SU-DHL-6 (cell line): ENCODE results near the gene AHRR.
A peak's percentile ranks its signal among the peaks of the same experiment; 100 is the strongest.

Experiments
- H2AFZ ChIP-seq: fragments of 200-600 bp; sonication (generic); 2 replicates; pipeline ENCODE4 v1.6.1; 2014; ENCODE audit warnings: low read depth, mild to moderate bottlenecking, moderate library complexity, mixed read lengths, antibody characterized with exemption, low read length; ENCODE audit not compliant: severe bottlenecking
- H3F3A ChIP-seq: fragments of 200-600 bp; shearing (Covaris generic); 2 replicates; pipeline ENCODE4 v1.6.0; 2016; ENCODE audit warnings: antibody characterized with exemption, mild to moderate bottlenecking; ENCODE audit not compliant: insufficient read depth
- H3K27ac ChIP-seq: fragments of 200-600 bp; sonication (generic); 2 replicates; pipeline ENCODE4 v1.5.1; 2016; ENCODE audit warnings: low read depth, mild to moderate bottlenecking, low read length, moderate library complexity, mixed read lengths
- H3K27me3 ChIP-seq: fragments of 200-600 bp; sonication (generic), shearing (Covaris generic); 2 replicates; pipeline ENCODE4 v1.6.0; 2014; ENCODE audit warnings: mild to moderate bottlenecking, low read length
- H3K36me3 ChIP-seq: fragments of 200-600 bp; sonication (generic); 2 replicates; pipeline ENCODE4 v1.6.1; 2014; ENCODE audit warnings: mild to moderate bottlenecking, low read length, mixed read lengths
- H3K4me2 ChIP-seq: fragments of 300-600, 200-600 bp; shearing (Covaris generic), sonication (generic); 2 replicates; pipeline ENCODE4 v1.6.0; 2014; ENCODE audit warnings: low read length, low read depth, mild to moderate bottlenecking; ENCODE audit not compliant: poor library complexity, severe bottlenecking
- H3K4me3 ChIP-seq: fragments of 200-600 bp; sonication (generic); 2 replicates; pipeline ENCODE4 v1.5.1; 2014; ENCODE audit warnings: antibody characterized with exemption, low read length, mild to moderate bottlenecking, mixed read lengths; ENCODE audit not compliant: insufficient read depth, poor library complexity, severe bottlenecking
- H3K79me2 ChIP-seq: fragments of 200-600 bp; sonication (generic); 2 replicates; pipeline ENCODE4 v1.6.1; 2014; ENCODE audit warnings: mild to moderate bottlenecking, low read length, moderate library complexity; ENCODE audit not compliant: insufficient read depth
- H3K9ac ChIP-seq: fragments of 200-600 bp; sonication (generic); 2 replicates; pipeline ENCODE4 v1.7.0; 2014; ENCODE audit warnings: mild to moderate bottlenecking, low read length
- H3K9me2 ChIP-seq: fragments of 200-600 bp; sonication (generic); replicated peaks from 2 replicates; pipeline ENCODE4 v1.6.1; 2014; ENCODE audit warnings: low read length; ENCODE audit not compliant: insufficient read depth
- H3K9me3 ChIP-seq: fragments of 200-600 bp; sonication (generic); 2 replicates; pipeline ENCODE4 v1.6.1; 2014; ENCODE audit warnings: low read length, mixed read lengths; ENCODE audit not compliant: insufficient read depth
- H4K20me1 ChIP-seq: fragments of 200-600 bp; sonication (generic); 2 replicates; pipeline ENCODE4 v1.6.1; 2014; ENCODE audit warnings: low read depth, mild to moderate bottlenecking, antibody characterized with exemption, low read length, moderate library complexity, mixed read lengths
- EZH2phosphoT487 ChIP-seq: fragments of 200-600 bp; sonication (generic), shearing (Covaris generic); conservative IDR thresholded peaks from 2 replicates; pipeline ENCODE4 v1.6.1; 2018; ENCODE audit warnings: mild to moderate bottlenecking, antibody characterized with exemption, low read length, moderate library complexity, mixed read lengths
- TF ChIP-seq, protein P1 (sequence below): fragments of 200-600 bp; sonication (generic); IDR thresholded peaks from one replicate; pipeline ENCODE4 v1.5.1; 2017; ENCODE audit warnings: antibody characterized with exemption, mild to moderate bottlenecking, low read length, moderate library complexity; ENCODE audit not compliant: insufficient read depth, poor library complexity, severe bottlenecking

Gene AHRR

GRCh38 chr5:446883-447263 lies 125.4 kb downstream of the AHRR start:
- H3K9me2 ChIP-seq: no peaks in the 10 kb centered on the region
- H3K9me3 ChIP-seq: peaks cover 4% of the 10 kb centered on the region; the same call in 1 of the 2 replicates
- no peak overlapping the region for H3K4me3 ChIP-seq
- H4K20me1 ChIP-seq: no peaks in the 10 kb centered on the region
- no peak overlapping the region for H2AFZ ChIP-seq
- H3K9ac ChIP-seq: no peak overlapping the region
- H3K27ac ChIP-seq: no peak overlapping the region
- no peak overlapping the region for H3K4me2 ChIP-seq
- peaks cover 12% of the 10 kb centered on the region for H3K79me2 ChIP-seq
- no peaks in the 10 kb centered on the region for H3F3A ChIP-seq
- no peak for TF ChIP-seq EZH2phosphoT487
- TF ChIP-seq, protein P1, sequence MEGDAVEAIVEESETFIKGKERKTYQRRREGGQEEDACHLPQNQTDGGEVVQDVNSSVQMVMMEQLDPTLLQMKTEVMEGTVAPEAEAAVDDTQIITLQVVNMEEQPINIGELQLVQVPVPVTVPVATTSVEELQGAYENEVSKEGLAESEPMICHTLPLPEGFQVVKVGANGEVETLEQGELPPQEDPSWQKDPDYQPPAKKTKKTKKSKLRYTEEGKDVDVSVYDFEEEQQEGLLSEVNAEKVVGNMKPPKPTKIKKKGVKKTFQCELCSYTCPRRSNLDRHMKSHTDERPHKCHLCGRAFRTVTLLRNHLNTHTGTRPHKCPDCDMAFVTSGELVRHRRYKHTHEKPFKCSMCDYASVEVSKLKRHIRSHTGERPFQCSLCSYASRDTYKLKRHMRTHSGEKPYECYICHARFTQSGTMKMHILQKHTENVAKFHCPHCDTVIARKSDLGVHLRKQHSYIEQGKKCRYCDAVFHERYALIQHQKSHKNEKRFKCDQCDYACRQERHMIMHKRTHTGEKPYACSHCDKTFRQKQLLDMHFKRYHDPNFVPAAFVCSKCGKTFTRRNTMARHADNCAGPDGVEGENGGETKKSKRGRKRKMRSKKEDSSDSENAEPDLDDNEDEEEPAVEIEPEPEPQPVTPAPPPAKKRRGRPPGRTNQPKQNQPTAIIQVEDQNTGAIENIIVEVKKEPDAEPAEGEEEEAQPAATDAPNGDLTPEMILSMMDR: peak; percentile 63
- H3K27me3 ChIP-seq: no peaks in the 10 kb centered on the region
- peaks cover 21% of the 10 kb centered on the region for H3K36me3 ChIP-seq

DNA sequence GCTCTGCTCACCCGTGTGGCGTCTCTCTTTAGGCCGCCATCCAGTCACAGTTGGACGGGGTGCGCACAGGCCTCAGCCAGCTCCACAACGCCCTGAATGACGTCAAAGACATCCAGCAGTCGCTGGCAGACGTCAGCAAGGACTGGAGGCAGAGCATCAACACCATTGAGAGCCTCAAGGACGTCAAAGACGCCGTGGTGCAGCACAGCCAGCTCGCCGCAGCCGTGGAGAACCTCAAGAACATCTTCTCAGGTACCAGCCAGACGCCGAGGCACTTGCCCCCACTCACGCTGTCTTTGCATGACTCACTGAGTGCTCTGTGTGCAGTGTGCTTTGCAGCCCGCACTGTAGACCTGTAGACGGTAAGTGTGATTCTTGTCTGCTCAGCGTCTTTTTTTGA lies 126.0 kb downstream of the AHRR start:
- Histone ChIP-seq H3K36me3 (peaks cover 25% of the 10 kb centered on the region), H4K20me1 (no peaks in the 10 kb centered on the region)

DNA sequence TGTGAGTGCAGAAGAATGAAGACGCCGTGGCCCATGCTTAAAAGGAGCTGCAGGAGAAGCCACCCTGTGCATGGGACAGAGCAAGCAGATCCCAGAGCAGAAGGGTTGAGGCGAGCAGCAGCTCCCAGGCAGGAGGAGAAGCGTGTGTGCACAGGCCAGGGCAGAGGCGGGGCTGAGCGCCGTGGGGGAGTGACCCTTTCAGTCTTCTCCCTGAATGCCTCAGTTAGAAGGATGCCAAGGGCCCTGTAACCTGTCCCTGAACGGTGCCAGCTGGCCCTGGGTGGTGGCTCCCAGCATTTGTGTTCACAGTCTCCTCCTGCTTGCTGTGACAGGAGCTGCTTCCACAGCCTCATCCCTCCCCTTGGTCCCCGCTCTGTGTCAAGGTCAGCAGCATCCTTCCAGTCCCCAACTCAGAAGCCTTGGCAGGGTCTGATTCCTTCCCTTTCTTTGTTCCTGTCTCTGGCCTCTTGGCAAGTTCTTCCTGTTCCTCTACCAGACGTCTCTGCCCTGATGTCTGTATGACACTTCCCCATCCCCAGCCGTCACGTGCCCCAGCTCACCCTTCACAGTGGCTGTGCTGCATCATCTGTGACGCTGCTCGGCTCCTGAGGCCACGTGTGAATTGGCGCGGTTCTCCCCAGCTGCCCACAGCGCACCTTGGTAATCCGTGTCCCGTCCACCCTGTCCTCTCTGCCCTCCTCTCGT lies 126.7 kb downstream of the AHRR start:
- peaks cover 14% of the 10 kb centered on the region for H3K79me2 ChIP-seq
- no peak overlapping the region for H3K4me2 ChIP-seq
- H3F3A ChIP-seq: no peaks in the 10 kb centered on the region
- H3K9me2 ChIP-seq: no peaks in the 10 kb centered on the region
- peaks cover 4% of the 10 kb centered on the region; the same call in 1 of the 2 replicates for H3K9me3 ChIP-seq
- TF ChIP-seq, protein P1: no peak
- TF ChIP-seq EZH2phosphoT487: no peak
- no peaks in the 10 kb centered on the region for H4K20me1 ChIP-seq
- H2AFZ ChIP-seq: no peak overlapping the region
- no peaks in the 10 kb centered on the region for H3K27me3 ChIP-seq
- no peak overlapping the region for H3K27ac ChIP-seq
- no peak overlapping the region for H3K4me3 ChIP-seq
- H3K36me3 ChIP-seq: peaks cover 25% of the 10 kb centered on the region
- H3K9ac ChIP-seq: no peak overlapping the region

More for the DNA sequence above, 126.0 kb downstream of the AHRR start:
- H3K27ac ChIP-seq: no peak overlapping the region
- H2AFZ ChIP-seq: no peak overlapping the region
- H3F3A ChIP-seq: no peaks in the 10 kb centered on the region
- no peak overlapping the region for H3K4me3 ChIP-seq
- H3K79me2 ChIP-seq: peaks cover 12% of the 10 kb centered on the region
- no peaks in the 10 kb centered on the region for H3K27me3 ChIP-seq
- TF ChIP-seq EZH2phosphoT487: no peak
- TF ChIP-seq, protein P1: no peak
- H3K9me3 ChIP-seq: peaks cover 4% of the 10 kb centered on the region; the same call in 1 of the 2 replicates
- no peak overlapping the region for H3K9ac ChIP-seq
- no peak overlapping the region for H3K4me2 ChIP-seq
- H3K9me2 ChIP-seq: no peaks in the 10 kb centered on the region
